Astrocyte (in vitro differentiated cells and primary cell): Measurements from ENCODE around the gene AUTS2. TPM values are rescaled to one million over a fixed set of nuclear protein-coding genes. Genes with fewer than 3 reads are reported as not detected.

Experiments
- DNase-seq: peaks from one replicate; pipeline ENCODE4 v3.0.0-alpha.2; 2010; ENCODE audit warnings: low read depth
- FAIRE-seq: peaks from 2 replicates; lab custom pipeline; 2011; peaks lifted over from hg19 to GRCh38; lab: Jason Lieb, UNC
- H2AFZ ChIP-seq: 2 replicates; pipeline ENCODE4 v1.6.0; 2012; ENCODE audit warnings: low read depth, low read length, inconsistent platforms
- H3K27ac ChIP-seq: 2 replicates; pipeline ENCODE4 v1.5.1; 2011; ENCODE audit warnings: low read depth, low read length, inconsistent platforms
- H3K27me3 ChIP-seq: 2 replicates; pipeline ENCODE4 v1.6.0; 2011; ENCODE audit warnings: low read length, inconsistent platforms; ENCODE audit not compliant: insufficient read depth
- H3K36me3 ChIP-seq: 2 replicates; pipeline ENCODE4 v1.5.1; 2011; ENCODE audit warnings: low read length, inconsistent platforms; ENCODE audit not compliant: insufficient read depth
- H3K4me1 ChIP-seq: 2 replicates; pipeline ENCODE4 v1.5.1; 2011; ENCODE audit warnings: low read length, inconsistent platforms; ENCODE audit not compliant: insufficient read depth
- H3K4me2 ChIP-seq: 2 replicates; pipeline ENCODE4 v1.6.0; 2012; ENCODE audit warnings: low read length, inconsistent platforms
- H3K4me3 ChIP-seq: 2 replicates; pipeline ENCODE4 v1.5.1; 2011; ENCODE audit warnings: low read depth, mild to moderate bottlenecking, low read length, inconsistent platforms; ENCODE audit not compliant: insufficient read depth
- H3K79me2 ChIP-seq: 2 replicates; pipeline ENCODE4 v1.6.0; 2012; ENCODE audit warnings: mild to moderate bottlenecking, low read length, inconsistent platforms; ENCODE audit not compliant: insufficient read depth
- H3K9ac ChIP-seq: 2 replicates; pipeline ENCODE4 v1.6.0; 2012; ENCODE audit warnings: mild to moderate bottlenecking, low read length, inconsistent platforms
- H3K9me3 ChIP-seq: 2 replicates; pipeline ENCODE4 v1.5.1; 2012; ENCODE audit warnings: low read depth, mild to moderate bottlenecking, low read length, inconsistent platforms; ENCODE audit not compliant: insufficient read depth
- H4K20me1 ChIP-seq: 2 replicates; pipeline ENCODE4 v1.6.0; 2012; ENCODE audit warnings: low read length, inconsistent platforms; ENCODE audit not compliant: insufficient read depth
- H3K27ac Mint-ChIP-seq: one replicate; pipeline ENCODE4 v1.8.0; 2021; ENCODE audit warnings: mild to moderate bottlenecking, mixed read lengths; ENCODE audit not compliant: unreplicated experiment
- H3K27me3 Mint-ChIP-seq: one replicate; pipeline ENCODE4 v1.8.0; 2021; ENCODE audit warnings: low read depth, mixed read lengths; ENCODE audit not compliant: unreplicated experiment
- H3K36me3 Mint-ChIP-seq: one replicate; pipeline ENCODE4 v1.8.0; 2021; ENCODE audit warnings: low read depth, mixed read lengths; ENCODE audit not compliant: unreplicated experiment
- H3K4me1 Mint-ChIP-seq: one replicate; pipeline ENCODE4 v1.8.0; 2021; ENCODE audit warnings: low read depth, mixed read lengths; ENCODE audit not compliant: unreplicated experiment
- H3K4me3 Mint-ChIP-seq: one replicate; pipeline ENCODE4 v1.8.0; 2021; ENCODE audit warnings: mild to moderate bottlenecking, moderate library complexity, mixed read lengths; ENCODE audit not compliant: unreplicated experiment
- H3K9me3 Mint-ChIP-seq: one replicate; pipeline ENCODE4 v1.8.0; 2021; ENCODE audit warnings: mild to moderate bottlenecking, mixed read lengths; ENCODE audit not compliant: unreplicated experiment
- EZH2 ChIP-seq: IDR thresholded peaks from 2 replicates; pipeline ENCODE4 v1.6.1; 2012; ENCODE audit warnings: mild to moderate bottlenecking, low read length, inconsistent platforms; ENCODE audit not compliant: insufficient read depth
- total RNA-seq: library from RNA; stranded (reverse); gene quantifications from 2 replicates; pipeline ENCODE4 v1.2.1, GENCODE V29; 2021
- TF ChIP-seq, protein P1 (sequence below): IDR thresholded peaks from 2 replicates; pipeline ENCODE4 v1.5.1; 2011; ENCODE audit warnings: low read depth, mild to moderate bottlenecking, inconsistent platforms, low read length, moderate library complexity; ENCODE audit not compliant: insufficient read depth

The AUTS2 gene
- total RNA-seq, 1 donor from 2014 or later = 73.2 TPM

DNA sequence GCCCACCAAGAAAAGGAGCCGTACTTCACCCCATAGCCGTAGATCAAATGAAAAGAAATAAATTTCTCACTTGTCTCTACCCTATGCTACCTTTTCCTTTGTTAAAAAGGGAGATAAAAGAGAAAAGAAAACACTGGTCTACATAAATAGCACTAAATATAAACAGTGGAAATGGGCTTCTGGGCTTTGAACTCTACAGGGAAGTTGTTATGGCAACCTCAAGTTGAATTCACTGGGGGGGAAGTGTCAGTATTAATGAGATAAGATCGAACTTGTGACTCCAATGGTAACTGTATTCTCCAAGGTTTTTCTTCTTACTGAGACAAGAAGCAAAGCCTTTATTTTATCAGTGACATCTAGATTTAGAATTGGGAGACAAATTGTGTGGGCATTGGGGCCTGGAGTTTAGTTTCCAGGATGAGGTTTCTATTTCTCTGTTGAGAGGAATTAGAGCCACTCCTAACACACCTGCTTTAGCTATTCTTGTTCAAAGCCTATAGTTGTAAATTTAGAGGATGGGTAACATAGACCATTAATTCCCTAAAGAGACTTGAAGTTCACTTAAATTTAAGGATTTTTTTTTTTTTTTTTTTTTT is 929.3 kb downstream of the AUTS2 start:
- no peaks in the 10 kb centered on the region for H3K4me1 ChIP-seq

GRCh38 chr7:70529436-70529835 is 931.2 kb downstream of the AUTS2 start:
- no peaks in the 10 kb centered on the region for H3K4me1 ChIP-seq
- no peak overlapping the region for H3K4me3 ChIP-seq
- Mint-ChIP-seq H3K4me1 (peaks cover 9% of the 10 kb centered on the region), H3K9me3 (no peaks in the 10 kb centered on the region), H3K36me3 (peaks cover 13% of the 10 kb centered on the region), H3K4me3 (no peak overlapping the region), H3K27ac (no peak overlapping the region), H3K27me3 (no peaks in the 10 kb centered on the region)
- H3K27me3 ChIP-seq = no peaks in the 10 kb centered on the region
- no peaks in the 10 kb centered on the region for H4K20me1 ChIP-seq
- no peak for DNase-seq
- no peak overlapping the region for H3K9ac ChIP-seq
- no peak for FAIRE-seq
- no peak overlapping the region for H3K27ac ChIP-seq
- no peak overlapping the region for H2AFZ ChIP-seq
- TF ChIP-seq, protein P1, sequence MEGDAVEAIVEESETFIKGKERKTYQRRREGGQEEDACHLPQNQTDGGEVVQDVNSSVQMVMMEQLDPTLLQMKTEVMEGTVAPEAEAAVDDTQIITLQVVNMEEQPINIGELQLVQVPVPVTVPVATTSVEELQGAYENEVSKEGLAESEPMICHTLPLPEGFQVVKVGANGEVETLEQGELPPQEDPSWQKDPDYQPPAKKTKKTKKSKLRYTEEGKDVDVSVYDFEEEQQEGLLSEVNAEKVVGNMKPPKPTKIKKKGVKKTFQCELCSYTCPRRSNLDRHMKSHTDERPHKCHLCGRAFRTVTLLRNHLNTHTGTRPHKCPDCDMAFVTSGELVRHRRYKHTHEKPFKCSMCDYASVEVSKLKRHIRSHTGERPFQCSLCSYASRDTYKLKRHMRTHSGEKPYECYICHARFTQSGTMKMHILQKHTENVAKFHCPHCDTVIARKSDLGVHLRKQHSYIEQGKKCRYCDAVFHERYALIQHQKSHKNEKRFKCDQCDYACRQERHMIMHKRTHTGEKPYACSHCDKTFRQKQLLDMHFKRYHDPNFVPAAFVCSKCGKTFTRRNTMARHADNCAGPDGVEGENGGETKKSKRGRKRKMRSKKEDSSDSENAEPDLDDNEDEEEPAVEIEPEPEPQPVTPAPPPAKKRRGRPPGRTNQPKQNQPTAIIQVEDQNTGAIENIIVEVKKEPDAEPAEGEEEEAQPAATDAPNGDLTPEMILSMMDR = no peak
- TF ChIP-seq EZH2 = no peak
- H3K79me2 ChIP-seq = no peaks in the 10 kb centered on the region
- no peaks in the 10 kb centered on the region for H3K36me3 ChIP-seq
- no peaks in the 10 kb centered on the region for H3K9me3 ChIP-seq
- H3K4me2 ChIP-seq = no peak overlapping the region

More for the DNA sequence above, 929.3 kb downstream of the AUTS2 start:
- Mint-ChIP-seq H3K36me3 (peaks cover 10% of the 10 kb centered on the region), H3K27ac (no peak overlapping the region), H3K4me1 (peaks cover 9% of the 10 kb centered on the region), H3K9me3 (no peaks in the 10 kb centered on the region), H3K27me3 (no peaks in the 10 kb centered on the region), H3K4me3 (no peak overlapping the region)
- Histone ChIP-seq H3K27me3 (no peaks in the 10 kb centered on the region), H3K27ac (no peak overlapping the region), H3K9ac (no peak overlapping the region), H3K4me3 (no peak overlapping the region), H3K4me2 (no peak overlapping the region), H3K9me3 (no peaks in the 10 kb centered on the region), H3K36me3 (no peaks in the 10 kb centered on the region), H2AFZ (no peak overlapping the region), H4K20me1 (no peaks in the 10 kb centered on the region), H3K79me2 (no peaks in the 10 kb centered on the region)
- TF ChIP-seq, protein P1 = no peak
- no peak for TF ChIP-seq EZH2
- no peak for DNase-seq
- no peak for FAIRE-seq

GRCh38 chr7:70529914-70530585 is 931.8 kb downstream of the AUTS2 start:
- H3K27ac Mint-ChIP-seq = no peak overlapping the region
- Histone ChIP-seq H3K27me3 (no peaks in the 10 kb centered on the region), H3K4me1 (no peaks in the 10 kb centered on the region), H3K79me2 (no peaks in the 10 kb centered on the region), H4K20me1 (no peaks in the 10 kb centered on the region), H3K9ac (no peak overlapping the region), H3K27ac (no peak overlapping the region), H3K4me2 (no peak overlapping the region), H3K4me3 (no peak overlapping the region), H3K9me3 (no peaks in the 10 kb centered on the region), H3K36me3 (no peaks in the 10 kb centered on the region), H2AFZ (no peak overlapping the region)
- peaks cover 9% of the 10 kb centered on the region for H3K4me1 Mint-ChIP-seq
- H3K36me3 Mint-ChIP-seq = peaks cover 13% of the 10 kb centered on the region
- no peak overlapping the region for H3K4me3 Mint-ChIP-seq
- FAIRE-seq = no peak
- no peak for DNase-seq
- no peaks in the 10 kb centered on the region for H3K9me3 Mint-ChIP-seq
- no peaks in the 10 kb centered on the region for H3K27me3 Mint-ChIP-seq
- TF ChIP-seq EZH2 = no peak
- TF ChIP-seq, protein P1 = no peak
